Esophagus squamous epithelium (tissue), 4 donors: ENCODE results near the gene MMEL1.

ENCODE experiments used
- POLR2A ChIP-seq, 4 donors: fragments of 450-650 bp; IDR thresholded peaks; one replicate each; pipeline ENCODE4 v1.6.1; 2017; ENCODE audit warnings: antibody characterized with exemption in 4 of 4, mild to moderate bottlenecking in 4 of 4, moderate library complexity in 3 of 4
- TF ChIP-seq, protein P1 (sequence below), 6 experiments: fragments of 450-650 bp in 4 of 6; fragments of 200-600 bp in 2 of 6; sonication (generic) in 2 of 6; IDR thresholded peaks; one replicate each; pipeline ENCODE4 v1.5.1; 2016 to 2019; ENCODE audit warnings: antibody characterized with exemption in 6 of 6, mild to moderate bottlenecking in 4 of 6, moderate library complexity in 4 of 6

DNA sequence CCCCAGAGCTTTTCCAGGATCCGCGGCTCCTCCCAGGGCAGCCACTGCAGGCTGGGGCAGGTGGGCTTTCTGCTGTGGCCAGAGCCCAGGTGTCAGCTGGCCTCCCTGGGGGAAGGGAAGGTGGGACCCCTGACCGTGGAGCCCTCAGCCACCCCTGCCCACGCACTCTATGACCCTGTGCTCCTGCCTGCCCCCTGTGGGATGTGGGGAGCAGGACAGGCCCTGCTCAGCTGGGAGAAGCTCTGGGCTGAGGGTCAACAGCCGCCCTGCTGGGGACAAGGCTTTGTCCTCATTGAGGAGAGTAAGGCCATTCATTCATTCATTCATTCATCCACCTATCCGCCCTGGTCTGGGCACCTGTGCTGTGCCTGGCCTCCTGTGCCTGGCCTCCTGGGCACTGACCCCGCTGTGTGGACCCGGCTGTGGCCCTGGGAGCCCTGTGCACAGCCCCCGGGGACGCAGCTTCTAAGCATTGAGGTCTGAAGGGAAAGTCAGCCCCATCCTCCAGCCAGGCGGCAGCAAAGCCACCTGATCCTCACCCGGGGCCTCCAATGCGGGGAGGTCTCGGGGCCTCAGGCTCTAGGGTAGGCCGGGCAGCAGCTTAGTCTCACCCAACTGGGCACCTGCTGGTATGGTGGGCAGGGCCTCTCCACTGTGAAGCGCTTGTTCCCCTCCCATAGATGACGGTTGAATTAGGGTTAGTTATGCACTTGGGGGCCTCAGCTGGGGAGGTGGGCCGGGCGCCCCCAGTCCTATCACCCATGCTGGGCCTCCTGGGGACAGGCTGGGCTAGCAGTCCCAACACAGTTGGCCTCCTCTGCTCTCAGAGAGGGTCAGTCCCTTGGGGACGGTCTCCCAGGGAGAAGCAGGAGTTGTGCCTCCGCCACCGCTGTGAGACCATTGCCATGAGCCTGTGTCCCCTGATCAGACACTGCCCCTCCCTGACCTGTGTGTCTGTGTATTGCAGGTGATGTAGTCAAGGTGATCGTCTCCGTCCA is 70.6 kb downstream of the MMEL1 start:
- TF ChIP-seq, protein P1, sequence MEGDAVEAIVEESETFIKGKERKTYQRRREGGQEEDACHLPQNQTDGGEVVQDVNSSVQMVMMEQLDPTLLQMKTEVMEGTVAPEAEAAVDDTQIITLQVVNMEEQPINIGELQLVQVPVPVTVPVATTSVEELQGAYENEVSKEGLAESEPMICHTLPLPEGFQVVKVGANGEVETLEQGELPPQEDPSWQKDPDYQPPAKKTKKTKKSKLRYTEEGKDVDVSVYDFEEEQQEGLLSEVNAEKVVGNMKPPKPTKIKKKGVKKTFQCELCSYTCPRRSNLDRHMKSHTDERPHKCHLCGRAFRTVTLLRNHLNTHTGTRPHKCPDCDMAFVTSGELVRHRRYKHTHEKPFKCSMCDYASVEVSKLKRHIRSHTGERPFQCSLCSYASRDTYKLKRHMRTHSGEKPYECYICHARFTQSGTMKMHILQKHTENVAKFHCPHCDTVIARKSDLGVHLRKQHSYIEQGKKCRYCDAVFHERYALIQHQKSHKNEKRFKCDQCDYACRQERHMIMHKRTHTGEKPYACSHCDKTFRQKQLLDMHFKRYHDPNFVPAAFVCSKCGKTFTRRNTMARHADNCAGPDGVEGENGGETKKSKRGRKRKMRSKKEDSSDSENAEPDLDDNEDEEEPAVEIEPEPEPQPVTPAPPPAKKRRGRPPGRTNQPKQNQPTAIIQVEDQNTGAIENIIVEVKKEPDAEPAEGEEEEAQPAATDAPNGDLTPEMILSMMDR (IDR thresholded peaks at IDR 0.05) = peak in 3 of 6 experiments; percentile 25 to 54 (median 35)
- no peak for TF ChIP-seq POLR2A (IDR thresholded peaks at IDR 0.05)
